Gastroesophageal sphincter (tissue), 4 donors: ENCODE measurements around the gene SULT4A1. TPM values are rescaled to one million over a fixed set of nuclear protein-coding genes. Genes with fewer than 3 reads are reported as not detected.

ENCODE experiments used
- ATAC-seq: fragments of 150-250 bp; one replicate; pipeline ENCODE4 v1.9.1; 2016; ENCODE audit warnings: mild to moderate bottlenecking, moderate library complexity
- H3K27ac ChIP-seq, 4 donors: fragments of 200-600 bp; sonication (generic) in 3 of 4; 1 replicate in 3 of 4; 2 replicates in 1 of 4; pipeline ENCODE4 v1.5.1; 2016 to 2019
- H3K27me3 ChIP-seq: fragments of 200-600 bp; sonication (generic); one replicate; pipeline ENCODE4 v1.5.1; 2019
- H3K36me3 ChIP-seq, 2 donors: fragments of 200-600 bp; sonication (generic); one replicate each; pipeline ENCODE4 v1.5.1; 2019; ENCODE audit warnings: control low read depth in 1 of 2
- H3K4me1 ChIP-seq, 3 donors: fragments of 200-600 bp; sonication (generic); 1 replicate in 2 of 3; 2 replicates in 1 of 3; pipeline ENCODE4 v1.5.1; 2016 to 2019; ENCODE audit warnings: control low read depth in 2 of 3
- H3K4me3 ChIP-seq, 2 donors: fragments of 200-600 bp; sonication (generic); one replicate each; pipeline ENCODE4 v1.5.1; 2019; ENCODE audit warnings: mild to moderate bottlenecking in 1 of 2, moderate library complexity in 1 of 2
- H3K9me3 ChIP-seq, 3 donors: fragments of 200-600 bp; sonication (generic); one replicate each; pipeline ENCODE4 v1.5.1; 2017 to 2019; ENCODE audit warnings: control low read depth in 2 of 3
- CTCF ChIP-seq, 4 experiments: fragments of 200-600 bp in 2 of 4; fragments of 450-650 bp in 2 of 4; sonication (generic) in 1 of 4; IDR thresholded peaks; one replicate each; pipeline ENCODE4 v1.5.1; 2017 to 2019; ENCODE audit warnings: antibody characterized with exemption in 4 of 4, mild to moderate bottlenecking in 2 of 4, moderate library complexity in 2 of 4
- EP300 ChIP-seq: sonication (generic); formaldehyde crosslinking; IDR thresholded peaks from one replicate; pipeline ENCODE4 v1.6.1; 2017; ENCODE audit warnings: antibody characterized with exemption, mild to moderate bottlenecking
- POLR2A ChIP-seq, 2 donors: fragments of 450-650 bp; IDR thresholded peaks; one replicate each; pipeline ENCODE4 v1.6.1; 2017; ENCODE audit warnings: antibody characterized with exemption in 2 of 2, mild to moderate bottlenecking in 2 of 2, moderate library complexity in 1 of 2
- POLR2AphosphoS5 ChIP-seq: sonication (generic); formaldehyde crosslinking; IDR thresholded peaks from one replicate; pipeline ENCODE4 v1.6.1; 2017; ENCODE audit warnings: antibody characterized with exemption
- WGBS, 2 donors: methylation state at CpG; one replicate each; pipeline ENCODE4 v1.1.5; 2018; ENCODE audit warnings: low coverage in 1 of 2; 5-methylcytosine and 5-hydroxymethylcytosine counted together
- total RNA-seq, 4 donors: library from RNA; depleted of rRNA; stranded (reverse); fragments of >200 nt; gene quantifications; one replicate each; pipeline ENCODE4 v1.1.0, GENCODE V29; 2016

Gene SULT4A1
- total RNA-seq, 4 donors from 2014 or later = 0.16 to 1.7 (median 0.54) TPM; not detected in 1

- Histone ChIP-seq H3K27me3 (peaks cover 76% of the 10 kb centered on the region), H3K9me3 (peaks cover 0 to 29% (median 0%) of the 10 kb centered on the region in 3 donors), H3K4me3 (no peak overlapping the region), H3K4me1 (peaks cover 0 to 6% (median 0%) of the 10 kb centered on the region in 3 donors), H3K27ac (no peak overlapping the region), H3K36me3 (no peaks in the 10 kb centered on the region)
- TF ChIP-seq EP300 = no peak
- TF ChIP-seq CTCF (IDR thresholded peaks at IDR 0.05) = no peak
- TF ChIP-seq POLR2AphosphoS5 = no peak
- TF ChIP-seq POLR2A (IDR thresholded peaks at IDR 0.05) = no peak
- no peak for ATAC-seq
Measured at GRCh38 chr22:43857367-43857766, 4.9 kb downstream of the SULT4A1 start.

GRCh38 chr22:43855431-43855830 lies 6.9 kb downstream of the SULT4A1 start:
- no peak for ATAC-seq
- no peak for TF ChIP-seq EP300
- no peak for TF ChIP-seq POLR2AphosphoS5
- no peak for TF ChIP-seq POLR2A (IDR thresholded peaks at IDR 0.05)
- TF ChIP-seq CTCF (IDR thresholded peaks at IDR 0.05) = no peak
- no peaks in the 10 kb centered on the region for H3K36me3 ChIP-seq
- no peaks in the 10 kb centered on the region for H3K4me1 ChIP-seq
- H3K27me3 ChIP-seq = peaks cover 70% of the 10 kb centered on the region
- no peak overlapping the region for H3K27ac ChIP-seq
- H3K9me3 ChIP-seq = peaks cover 0 to 29% (median 0%) of the 10 kb centered on the region in 3 donors
- WGBS, 2 donors = 60% methylated on average over 2 of the region's 4 CpGs; no CpG with 5 or more reads in 1 of the 2 donors
- no peak overlapping the region for H3K4me3 ChIP-seq

- Histone ChIP-seq H3K36me3 (no peaks in the 10 kb centered on the region), H3K27me3 (peaks cover 65% of the 10 kb centered on the region), H3K4me3 (no peak overlapping the region), H3K9me3 (peaks cover 0 to 29% (median 0%) of the 10 kb centered on the region in 3 donors), H3K4me1 (no peaks in the 10 kb centered on the region), H3K27ac (no peak overlapping the region)
- no peak for TF ChIP-seq CTCF (IDR thresholded peaks at IDR 0.05)
- TF ChIP-seq POLR2AphosphoS5 = no peak
- TF ChIP-seq POLR2A (IDR thresholded peaks at IDR 0.05) = no peak
- no peak for TF ChIP-seq EP300
- 80% methylated on average over 1 of the region's 13 CpGs; no CpG with 5 or more reads in 1 of the 2 donors for WGBS, 2 donors
- no peak for ATAC-seq
Measured at GRCh38 chr22:43854786-43855271, 7.5 kb downstream of the SULT4A1 start.

- TF ChIP-seq EP300 = no peak
- TF ChIP-seq POLR2A (IDR thresholded peaks at IDR 0.05) = no peak
- no peak for TF ChIP-seq CTCF (IDR thresholded peaks at IDR 0.05)
- Histone ChIP-seq H3K9me3 (peaks cover 0 to 29% (median 0%) of the 10 kb centered on the region in 3 donors), H3K4me1 (no peaks in the 10 kb centered on the region), H3K27ac (no peak overlapping the region), H3K4me3 (no peak overlapping the region), H3K27me3 (peaks cover 65% of the 10 kb centered on the region), H3K36me3 (no peaks in the 10 kb centered on the region)
- WGBS, 2 donors = 57% methylated on average over 2 of the region's 14 CpGs; no CpG with 5 or more reads in 1 of the 2 donors
- no peak for ATAC-seq
Measured at GRCh38 chr22:43854121-43854785, 8.1 kb downstream of the SULT4A1 start.

- H3K27ac ChIP-seq = no peak overlapping the region
- no peaks in the 10 kb centered on the region for H3K4me1 ChIP-seq
- H3K27me3 ChIP-seq = peaks cover 65% of the 10 kb centered on the region
- no CpG with 5 or more reads among the region's 10 CpGs for WGBS, 2 donors
- no peaks in the 10 kb centered on the region for H3K36me3 ChIP-seq
- H3K9me3 ChIP-seq = peaks cover 0 to 29% (median 0%) of the 10 kb centered on the region in 3 donors
- H3K4me3 ChIP-seq = no peak overlapping the region
- no peak for ATAC-seq
- TF ChIP-seq EP300 (no peak), POLR2AphosphoS5 (no peak), CTCF (IDR thresholded peaks at IDR 0.05) (no peak), POLR2A (IDR thresholded peaks at IDR 0.05) (no peak)
Measured at GRCh38 chr22:43853328-43853931, 8.9 kb downstream of the SULT4A1 start.
